GM12878 (cell line): ENCODE results near the gene FAM170B. TPM values are rescaled to one million over a fixed set of nuclear protein-coding genes. Genes with fewer than 3 reads are reported as not detected.

Experiments used
- ATAC-seq: fragments of 200-7000 bp; cut with Tn5 transposase; 3 replicates; pipeline ENCODE4 v1.9.1; 2020; ENCODE audit warnings: mild to moderate bottlenecking, moderate library complexity
- BruUV-seq: library from RNA; stranded (reverse); fragments of 400-500 nt; replicated peaks from 2 replicates; lab custom pipeline; 2021; lab: Mats Ljungman, UMichigan
- CTCF ChIA-PET: fragments of 300-600 bp; sonication (Branson Sonifier 250); formaldehyde crosslinking; extraction: SDS; loops from one replicate; lab custom pipeline; 2021; ENCODE audit warnings: inconsistent platforms; lab: Yijun Ruan, JAX
- POLR2A ChIA-PET: fragments of 350-600 bp; formaldehyde crosslinking; extraction: SDS; loops from one replicate; lab custom pipeline; 2021; ENCODE audit warnings: inconsistent platforms; lab: Charles Lee
- RAD21 ChIA-PET: fragments of 300-600 bp; sonication (Branson Sonifier 250); formaldehyde crosslinking; loops from one replicate; lab custom pipeline; 2023; ENCODE audit warnings: antibody characterized with exemption; ENCODE audit not compliant: unreplicated experiment; lab: Charles Lee
- SMC1A ChIA-PET: fragments of 300-600 bp; sonication (Branson Sonifier 250); formaldehyde crosslinking; loops from one replicate; lab custom pipeline; 2023; ENCODE audit not compliant: unreplicated experiment, uncharacterized antibody; lab: Charles Lee
- DNase-seq: peaks from one replicate; pipeline ENCODE4 v3.0.0-alpha.2; 2011; ENCODE audit warnings: low read depth, low spot score
- FAIRE-seq: peaks from 3 replicates; lab custom pipeline; 2011; peaks lifted over from hg19 to GRCh38; lab: Jason Lieb, UNC
- H2AFZ ChIP-seq: 2 replicates; pipeline ENCODE4 v1.6.0; 2011; ENCODE audit warnings: low read depth, low read length, control low read depth; ENCODE audit not compliant: control insufficient read depth
- H3K27ac ChIP-seq: 2 replicates; pipeline ENCODE4 v1.5.1; 2011; ENCODE audit warnings: control low read depth; ENCODE audit not compliant: control insufficient read depth, insufficient read depth
- H3K27me3 ChIP-seq, 2 experiments: replicated peaks in 1 of 2; 2 replicates each; pipeline versions ENCODE4 v1.6.0 to v1.6.1; 2011; ENCODE audit warnings: low read length in 1 of 2; ENCODE audit not compliant: control insufficient read depth in 2 of 2, insufficient read depth in 2 of 2
- H3K36me3 ChIP-seq, 2 experiments: 2 replicates each; pipeline ENCODE4 v1.5.1; 2011; ENCODE audit warnings: low read length in 1 of 2; ENCODE audit not compliant: control insufficient read depth in 2 of 2, insufficient read depth in 2 of 2
- H3K4me1 ChIP-seq: 2 replicates; pipeline ENCODE4 v1.6.1; 2011; ENCODE audit warnings: mild to moderate bottlenecking, low read length, moderate library complexity, mixed read lengths; ENCODE audit not compliant: control insufficient read depth, insufficient read depth
- H3K4me2 ChIP-seq: 2 replicates; pipeline ENCODE4 v1.6.0; 2011; ENCODE audit warnings: control low read depth; ENCODE audit not compliant: control insufficient read depth, insufficient read depth
- H3K4me3 ChIP-seq: fragments of 200-600 bp; sonication (generic); 2 replicates; pipeline ENCODE4 v1.5.1; 2016
- H3K79me2 ChIP-seq: 2 replicates; pipeline ENCODE4 v1.6.0; 2011; ENCODE audit warnings: low read length; ENCODE audit not compliant: control insufficient read depth, insufficient read depth
- H3K9ac ChIP-seq: 2 replicates; pipeline ENCODE4 v1.8.0; 2011; ENCODE audit warnings: low read length, control low read depth, mixed read lengths; ENCODE audit not compliant: control insufficient read depth, insufficient read depth
- H3K9me3 ChIP-seq: replicated peaks from 3 replicates; pipeline ENCODE4 v1.5.1; 2011; ENCODE audit warnings: mild to moderate bottlenecking, low read length; ENCODE audit not compliant: control insufficient read depth, insufficient read depth
- H4K20me1 ChIP-seq: 2 replicates; pipeline ENCODE4 v1.6.0; 2011; ENCODE audit not compliant: control insufficient read depth, insufficient read depth
- BHLHE40 ChIP-seq, 2 experiments: fragments of 450-650 bp in 1 of 2; IDR thresholded peaks; 2 replicates each; pipeline ENCODE4 v1.6.1; 2011 to 2017; ENCODE audit warnings: low read depth in 2 of 2, borderline replicate concordance in 1 of 2, improper control_type of control experiment in 1 of 2, low read length in 1 of 2, mild to moderate bottlenecking in 1 of 2
- BRCA1 ChIP-seq: IDR thresholded peaks from 2 replicates; pipeline ENCODE4 v1.6.1; 2011; ENCODE audit warnings: low read depth, low read length, improper control_type of control experiment
- CEBPB ChIP-seq, 2 experiments: fragments of 150-350 bp in 1 of 2; IDR thresholded peaks; 2 replicates each; pipeline ENCODE4 v1.6.1; 2012 to 2014; ENCODE audit warnings: low read depth in 2 of 2, low read length in 2 of 2, borderline replicate concordance in 1 of 2, inconsistent platforms in 1 of 2
- CHD2 ChIP-seq: IDR thresholded peaks from 2 replicates; pipeline ENCODE4 v1.6.1; 2011; ENCODE audit warnings: low read depth, low read length, improper control_type of control experiment, borderline replicate concordance
- EED ChIP-seq: sonication (generic); IDR thresholded peaks from 2 replicates; pipeline ENCODE4 v1.6.1; 2016; ENCODE audit warnings: antibody characterized with exemption, low read depth
- FOXK2 ChIP-seq: fragments of 450-650 bp; IDR thresholded peaks from 2 replicates; pipeline ENCODE4 v1.6.1; 2017; ENCODE audit warnings: mild to moderate bottlenecking, moderate library complexity
- IKZF1 ChIP-seq: fragments of 450-650 bp; conservative IDR thresholded peaks from 2 replicates; pipeline ENCODE4 v1.6.1; 2017; ENCODE audit warnings: antibody characterized with exemption, mild to moderate bottlenecking
- IRF4 ChIP-seq: IDR thresholded peaks from 2 replicates; pipeline ENCODE4 v1.6.1; 2011; ENCODE audit warnings: low read depth, low read length
- MTA2 ChIP-seq: fragments of 450-650 bp; IDR thresholded peaks from 2 replicates; pipeline ENCODE4 v1.6.1; 2016; ENCODE audit warnings: low read depth, mild to moderate bottlenecking, moderate library complexity
- RELA ChIP-seq: fragments of 450-650 bp; IDR thresholded peaks from 2 replicates; pipeline ENCODE4 v1.8.0; 2014; ENCODE audit warnings: borderline replicate concordance; ENCODE audit not compliant: partially characterized antibody
- SMAD1 ChIP-seq: fragments of 450-650 bp; IDR thresholded peaks from 2 replicates; pipeline ENCODE4 v1.6.1; 2018; ENCODE audit warnings: mild to moderate bottlenecking, low read depth; ENCODE audit not compliant: partially characterized antibody
- SPI1 ChIP-seq: IDR thresholded peaks from 2 replicates; pipeline ENCODE4 v1.6.1; 2011; ENCODE audit warnings: low read depth, mild to moderate bottlenecking, low read length, moderate library complexity, borderline replicate concordance; ENCODE audit not compliant: insufficient read depth
- TCF7 ChIP-seq: IDR thresholded peaks from 2 replicates; pipeline ENCODE4 v1.6.1; 2014; ENCODE audit warnings: antibody characterized with exemption, borderline replicate concordance
- WGBS: methylation state at CpG from one replicate; pipeline ENCODE4 v1.1.6; 2016; ENCODE audit warnings: low lambda C conversion rate; ENCODE audit not compliant: insufficient replicate concordance, insufficient coverage; ENCODE audit errors: missing lambda C conversion rate; 5-methylcytosine and 5-hydroxymethylcytosine counted together
- in situ Hi-C: fragments of 300-500 bp; cut with MboI; formaldehyde crosslinking; loops from 9 replicates; pipeline ENCODE4 v1.14.3; 2018; ENCODE audit warnings: mixed read lengths
- intact Hi-C: fragments of 100-400 bp; cut with micrococcal nuclease; formaldehyde crosslinking; loops from one replicate; pipeline ENCODE4 v1.14.2; 2022; ENCODE audit not compliant: unreplicated experiment
- polyA plus RNA-seq, 11 experiments: library from polyadenylated mRNA; depleted of rRNA in 4 of 11; unstranded in 6 of 11; stranded (reverse) in 5 of 11; fragments of >200 nt; fragmentation: Nextera tagmentation in 4 of 11; fragmentation: Illumina TruSeq in 1 of 11; extraction: Ambion mirVana in 4 of 11; extraction: Trizol in 1 of 11; gene quantifications; 1 replicate in 1 of 11; 2 replicates in 10 of 11; pipeline versions ENCODE4 v1.2.1 to v1.2.3, GENCODE V29; 2011 to 2016; ENCODE audit warnings: inconsistent platforms in 2 of 11, missing spikeins in 2 of 11, low read depth in 1 of 11
- total RNA-seq, 4 experiments: library from RNA; depleted of rRNA in 3 of 4; stranded (reverse); fragments of >200 nt in 3 of 4; fragmentation: Illumina TruSeq in 1 of 4; extraction: Trizol in 1 of 4; gene quantifications; 2 replicates each; pipeline versions ENCODE4 v1.2.1 to v1.2.3, GENCODE V29; 2013 to 2021
- TF ChIP-seq, protein P1 (sequence below): IDR thresholded peaks from 2 replicates; pipeline ENCODE4 v1.6.1; 2011; ENCODE audit warnings: low read depth, mild to moderate bottlenecking, low read length, moderate library complexity, borderline replicate concordance; ENCODE audit errors: extremely low read depth
- TF ChIP-seq, protein P2 (sequence below): IDR thresholded peaks from 2 replicates; pipeline ENCODE4 v1.6.1; 2011; ENCODE audit warnings: mild to moderate bottlenecking, low read depth, low read length, moderate library complexity; ENCODE audit not compliant: insufficient replicate concordance
- TF ChIP-seq, protein P3 (sequence below): fragments of 450-650 bp; formaldehyde crosslinking; IDR thresholded peaks from 2 replicates; pipeline ENCODE4 v1.4.0; 2022; ENCODE audit warnings: mild to moderate bottlenecking, moderate library complexity

FAM170B gene
- total and polyA plus RNA-seq, 10 of the 15 experiments (the other 5 are each of a cell fraction or from before 2014, with no cell fraction given), result not detected

DNA sequence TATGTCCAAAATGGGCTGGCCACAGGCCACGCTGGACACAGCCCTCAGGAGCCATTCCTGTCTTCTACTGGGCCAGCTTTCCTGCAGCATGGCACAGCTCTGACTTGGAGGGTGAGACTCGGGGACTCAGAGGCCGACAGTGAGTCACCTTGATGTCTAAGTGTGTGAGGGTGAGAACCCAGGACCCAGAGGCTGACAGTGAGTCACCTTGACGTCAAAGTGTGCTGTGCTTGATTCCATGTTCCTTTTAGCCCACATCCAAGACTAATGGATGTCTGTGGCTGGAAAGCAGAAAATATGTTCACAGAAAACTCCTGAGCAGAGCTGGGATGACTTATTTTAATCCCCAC, 6.0 kb upstream of the FAM170B start (continued):
- no peak for TF ChIP-seq SPI1
- TF ChIP-seq, protein P1, sequence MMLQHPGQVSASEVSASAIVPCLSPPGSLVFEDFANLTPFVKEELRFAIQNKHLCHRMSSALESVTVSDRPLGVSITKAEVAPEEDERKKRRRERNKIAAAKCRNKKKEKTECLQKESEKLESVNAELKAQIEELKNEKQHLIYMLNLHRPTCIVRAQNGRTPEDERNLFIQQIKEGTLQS, result no peak
- TF ChIP-seq, protein P2, sequence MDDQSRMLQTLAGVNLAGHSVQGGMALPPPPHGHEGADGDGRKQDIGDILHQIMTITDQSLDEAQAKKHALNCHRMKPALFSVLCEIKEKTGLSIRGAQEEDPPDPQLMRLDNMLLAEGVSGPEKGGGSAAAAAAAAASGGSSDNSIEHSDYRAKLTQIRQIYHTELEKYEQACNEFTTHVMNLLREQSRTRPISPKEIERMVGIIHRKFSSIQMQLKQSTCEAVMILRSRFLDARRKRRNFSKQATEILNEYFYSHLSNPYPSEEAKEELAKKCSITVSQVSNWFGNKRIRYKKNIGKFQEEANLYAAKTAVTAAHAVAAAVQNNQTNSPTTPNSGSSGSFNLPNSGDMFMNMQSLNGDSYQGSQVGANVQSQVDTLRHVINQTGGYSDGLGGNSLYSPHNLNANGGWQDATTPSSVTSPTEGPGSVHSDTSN, result no peak
- no peak for TF ChIP-seq IRF4
- no peak for TF ChIP-seq CEBPB (IDR thresholded peaks at IDR 0.05; ENCODE audit: borderline replicate concordance in 1 of 2, low read depth in 2 of 2, low read length in 2 of 2)

DNA sequence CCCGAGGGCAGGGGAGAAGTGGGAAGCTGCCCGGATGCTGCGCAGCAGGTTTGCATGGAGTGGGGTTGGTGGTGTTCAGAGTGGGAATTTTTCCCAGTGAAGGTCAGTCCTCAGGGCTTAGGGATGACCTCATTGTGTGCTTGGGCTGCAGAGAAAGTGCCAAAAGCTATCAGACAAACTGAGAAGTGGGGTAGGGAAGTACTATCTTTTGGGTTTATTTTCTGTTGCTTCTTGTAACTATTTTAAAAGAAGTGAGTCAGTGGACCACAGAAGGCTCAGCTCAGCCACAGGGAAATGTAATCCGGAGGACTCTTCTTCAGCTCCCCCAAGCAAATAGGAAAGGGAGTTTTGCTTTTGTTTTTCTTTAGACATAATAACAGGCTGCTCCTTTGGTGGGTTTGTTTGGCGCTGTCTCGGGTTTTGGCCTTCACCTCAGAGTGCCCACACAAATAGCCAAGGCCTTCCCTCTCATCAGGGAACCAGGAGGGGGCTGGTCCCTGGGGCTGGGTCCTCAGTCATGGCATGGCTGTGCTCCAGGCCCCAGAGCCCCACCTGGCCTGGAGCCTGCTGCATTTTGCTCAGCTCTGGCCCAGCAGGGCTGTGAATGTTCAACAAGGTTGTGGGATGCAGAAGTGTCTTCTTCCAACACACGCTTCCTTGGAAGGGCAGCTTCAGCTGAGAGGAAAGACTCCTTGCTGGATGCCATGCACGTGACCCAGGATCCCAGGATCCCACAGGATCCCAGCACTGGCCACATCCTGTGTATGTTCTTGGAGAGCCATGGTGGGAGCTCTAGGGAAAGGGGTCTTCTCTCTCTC, 5.4 kb upstream of the FAM170B start:
- no peaks in the 10 kb centered on the region for H3K36me3 ChIP-seq
- in situ Hi-C loops (no loop called here), intact Hi-C loops (no loop called here)
- no peaks in the 10 kb centered on the region for H3K4me1 ChIP-seq
- no peak for ATAC-seq
- CTCF ChIA-PET, result interaction anchor here (1.1 to 2.0 kb wide), 2 partner anchors 47 to 268 kb away, joined by 3 to 6 read pairs; no protein-coding TSS in a partner anchor
- H2AFZ ChIP-seq, result no peak overlapping the region
- no peak for FAIRE-seq
- 24% methylated on average over 8 of the region's 8 CpGs for WGBS
- no peaks in the 10 kb centered on the region for H4K20me1 ChIP-seq
- no peaks in the 10 kb centered on the region for H3K27me3 ChIP-seq
- RAD21 ChIA-PET, result interaction anchor here (0.8 to 1.1 kb wide), 4 partner anchors 9 to 41 kb away, joined by 3 to 4 read pairs (median 3); no protein-coding TSS in a partner anchor
- H3K4me3 ChIP-seq, result no peak overlapping the region
- no peak overlapping the region for H3K4me2 ChIP-seq
- H3K27ac ChIP-seq, result no peak overlapping the region
- no peaks in the 10 kb centered on the region for H3K79me2 ChIP-seq
- POLR2A ChIA-PET, result interaction anchor here (1.0 kb wide), 1 partner anchor 11 kb away, joined by 4 read pairs; no protein-coding TSS in a partner anchor
- DNase-seq, result no peak
- SMC1A ChIA-PET, result interaction anchor here (1.2 to 1.7 kb wide), 4 partner anchors 10 to 47 kb away, joined by 3 to 7 read pairs (median 4); no protein-coding TSS in a partner anchor
- H3K9me3 ChIP-seq, result no peaks in the 10 kb centered on the region
- H3K9ac ChIP-seq, result no peak overlapping the region
- no TSS peak for BruUV-seq
- TF ChIP-seq IKZF1, result peak; percentile 52
- TF ChIP-seq FOXK2, result no peak
- 0 out of 2 replicates have a peak, but pooled peaks have one; percentile 7 for TF ChIP-seq MTA2
- TF ChIP-seq CHD2, result no peak
- peak in 1 of 2 experiments; percentile 56; a peak in 1 of 4 replicates for TF ChIP-seq BHLHE40 (IDR thresholded peaks at IDR 0.05; ENCODE audit: borderline replicate concordance in 1 of 2, low read depth in 2 of 2, low read length in 1 of 2)
- TF ChIP-seq, protein P3, sequence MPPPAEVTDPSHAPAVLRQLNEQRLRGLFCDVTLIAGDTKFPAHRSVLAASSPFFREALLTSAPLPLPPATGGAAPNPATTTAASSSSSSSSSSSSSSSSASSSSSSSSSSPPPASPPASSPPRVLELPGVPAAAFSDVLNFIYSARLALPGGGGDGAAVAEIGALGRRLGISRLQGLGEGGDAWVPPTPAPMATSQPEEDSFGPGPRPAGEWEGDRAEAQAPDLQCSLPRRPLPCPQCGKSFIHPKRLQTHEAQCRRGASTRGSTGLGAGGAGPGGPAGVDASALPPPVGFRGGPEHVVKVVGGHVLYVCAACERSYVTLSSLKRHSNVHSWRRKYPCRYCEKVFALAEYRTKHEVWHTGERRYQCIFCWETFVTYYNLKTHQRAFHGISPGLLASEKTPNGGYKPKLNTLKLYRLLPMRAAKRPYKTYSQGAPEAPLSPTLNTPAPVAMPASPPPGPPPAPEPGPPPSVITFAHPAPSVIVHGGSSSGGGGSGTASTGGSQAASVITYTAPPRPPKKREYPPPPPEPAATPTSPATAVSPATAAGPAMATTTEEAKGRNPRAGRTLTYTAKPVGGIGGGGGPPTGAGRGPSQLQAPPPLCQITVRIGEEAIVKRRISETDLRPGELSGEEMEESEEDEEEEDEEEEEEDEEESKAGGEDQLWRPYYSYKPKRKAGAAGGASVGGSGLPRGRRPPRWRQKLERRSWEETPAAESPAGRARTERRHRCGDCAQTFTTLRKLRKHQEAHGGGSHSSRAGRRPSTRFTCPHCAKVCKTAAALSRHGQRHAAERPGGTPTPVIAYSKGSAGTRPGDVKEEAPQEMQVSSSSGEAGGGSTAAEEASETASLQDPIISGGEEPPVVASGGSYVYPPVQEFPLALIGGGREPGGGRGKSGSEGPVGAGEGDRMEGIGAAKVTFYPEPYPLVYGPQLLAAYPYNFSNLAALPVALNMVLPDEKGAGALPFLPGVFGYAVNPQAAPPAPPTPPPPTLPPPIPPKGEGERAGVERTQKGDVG (CRISPR knock-in tag), result no peak
- TF ChIP-seq, protein P1, result no peak
- no peak for TF ChIP-seq EED
- TF ChIP-seq RELA, result no peak
- TF ChIP-seq TCF7, result no peak
- TF ChIP-seq SMAD1, result no peak
- no peak for TF ChIP-seq BRCA1
